Measurements from ENCODE around the gene VSIG8.

DNA sequence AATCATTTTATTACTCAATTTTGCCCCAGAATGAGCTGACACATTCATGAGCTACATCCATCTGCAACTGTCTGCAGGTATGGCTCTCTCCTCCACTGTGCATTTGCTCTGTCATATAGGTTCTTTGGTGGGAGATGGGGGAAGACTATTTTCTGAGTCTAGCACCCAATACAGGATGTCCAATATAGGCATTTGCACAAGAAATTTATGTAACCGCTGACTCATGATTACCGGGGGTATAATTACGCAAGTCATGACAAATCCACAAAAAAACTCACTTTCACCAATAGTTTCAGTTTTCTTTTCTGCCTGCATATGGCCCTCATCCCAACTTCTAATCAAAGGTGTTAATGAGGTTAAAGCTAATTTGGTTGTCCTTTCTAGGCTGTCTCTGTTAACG lies 17.5 kb upstream of the VSIG8 start:
- no peak for TF ChIP-seq CTCF (IDR thresholded peaks at IDR 0.05; ENCODE audit: low read depth, low read length)
- TF ChIP-seq EZH2phosphoT487 (IDR thresholded peaks at IDR 0.05; ENCODE audit: low read depth) = no peak

Data from OCI-LY3 (cell line).